HFFc6 (cell line): ENCODE data around the gene JMJD8. TPM values are rescaled to one million over a fixed set of nuclear protein-coding genes. Genes with fewer than 3 reads are reported as not detected.

Experiments used
- DNase-seq: peaks from one replicate; pipeline ENCODE4 v3.0.0-alpha.2; 2018
- H3K27ac Mint-ChIP-seq: 2 replicates; pipeline ENCODE4 v1.8.0; 2020; ENCODE audit warnings: mild to moderate bottlenecking, mixed read lengths
- H3K27me3 Mint-ChIP-seq: 2 replicates; pipeline ENCODE4 v1.8.0; 2021; ENCODE audit warnings: mild to moderate bottlenecking, moderate library complexity, mixed read lengths; ENCODE audit not compliant: insufficient read depth
- H3K36me3 Mint-ChIP-seq: 2 replicates; pipeline ENCODE4 v1.8.0; 2021; ENCODE audit warnings: low read depth, mixed read lengths
- H3K4me1 Mint-ChIP-seq: 2 replicates; pipeline ENCODE4 v1.8.0; 2020; ENCODE audit warnings: low read depth, mixed read lengths
- H3K4me3 Mint-ChIP-seq: 2 replicates; pipeline ENCODE4 v1.8.0; 2020; ENCODE audit warnings: mild to moderate bottlenecking, moderate library complexity, mixed read lengths
- H3K9me3 Mint-ChIP-seq: 2 replicates; pipeline ENCODE4 v1.8.0; 2020; ENCODE audit warnings: mild to moderate bottlenecking, mixed read lengths
- total RNA-seq, 6 experiments: library from RNA; stranded (reverse); fragmentation: NEBNext Ultra II Directional; extraction: Animal tissue kit (Norgen Biotek cat#: 25700); gene quantifications; 2 replicates in 1 of 6; 3 replicates in 5 of 6; pipeline ENCODE4 v1.2.3, GENCODE V29; 2021
- TF ChIP-seq, protein P1 (sequence below): fragments of 200-600 bp; sonication (generic); IDR thresholded peaks from 2 replicates; pipeline ENCODE4 v1.5.0; 2021; ENCODE audit warnings: antibody characterized with exemption, mild to moderate bottlenecking

Gene JMJD8
- total RNA-seq, 6 experiments from 2014 or later, result 7.6 to 10.6 (median 9.3) TPM

GRCh38 chr16:730666-731509, 46.8 kb upstream of the JMJD8 start:
- peaks cover 2% of the 10 kb centered on the region; the same call in 1 of the 2 replicates for H3K27me3 Mint-ChIP-seq
- H3K4me3 Mint-ChIP-seq, result no peak overlapping the region
- H3K4me1 Mint-ChIP-seq, result peaks cover 4% of the 10 kb centered on the region; the same call in 1 of the 2 replicates
- TF ChIP-seq, protein P1, sequence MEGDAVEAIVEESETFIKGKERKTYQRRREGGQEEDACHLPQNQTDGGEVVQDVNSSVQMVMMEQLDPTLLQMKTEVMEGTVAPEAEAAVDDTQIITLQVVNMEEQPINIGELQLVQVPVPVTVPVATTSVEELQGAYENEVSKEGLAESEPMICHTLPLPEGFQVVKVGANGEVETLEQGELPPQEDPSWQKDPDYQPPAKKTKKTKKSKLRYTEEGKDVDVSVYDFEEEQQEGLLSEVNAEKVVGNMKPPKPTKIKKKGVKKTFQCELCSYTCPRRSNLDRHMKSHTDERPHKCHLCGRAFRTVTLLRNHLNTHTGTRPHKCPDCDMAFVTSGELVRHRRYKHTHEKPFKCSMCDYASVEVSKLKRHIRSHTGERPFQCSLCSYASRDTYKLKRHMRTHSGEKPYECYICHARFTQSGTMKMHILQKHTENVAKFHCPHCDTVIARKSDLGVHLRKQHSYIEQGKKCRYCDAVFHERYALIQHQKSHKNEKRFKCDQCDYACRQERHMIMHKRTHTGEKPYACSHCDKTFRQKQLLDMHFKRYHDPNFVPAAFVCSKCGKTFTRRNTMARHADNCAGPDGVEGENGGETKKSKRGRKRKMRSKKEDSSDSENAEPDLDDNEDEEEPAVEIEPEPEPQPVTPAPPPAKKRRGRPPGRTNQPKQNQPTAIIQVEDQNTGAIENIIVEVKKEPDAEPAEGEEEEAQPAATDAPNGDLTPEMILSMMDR, result no peak
- DNase-seq, result no peak
- H3K36me3 Mint-ChIP-seq, result peaks cover under 1% of the 10 kb centered on the region; the same call in 1 of the 2 replicates
- H3K27ac Mint-ChIP-seq, result no peak overlapping the region
- H3K9me3 Mint-ChIP-seq, result no peaks in the 10 kb centered on the region

GRCh38 chr16:729768-730665, 45.9 kb upstream of the JMJD8 start:
- peaks cover 4% of the 10 kb centered on the region; the same call in 1 of the 2 replicates for H3K4me1 Mint-ChIP-seq
- DNase-seq, result no peak
- no peaks in the 10 kb centered on the region for H3K36me3 Mint-ChIP-seq
- H3K9me3 Mint-ChIP-seq, result no peaks in the 10 kb centered on the region
- TF ChIP-seq, protein P1, result no peak
- peaks cover 7% of the 10 kb centered on the region for H3K27me3 Mint-ChIP-seq
- H3K27ac Mint-ChIP-seq, result no peak overlapping the region
- no peak overlapping the region for H3K4me3 Mint-ChIP-seq

GRCh38 chr16:728890-729744, 45.0 kb upstream of the JMJD8 start:
- no peak for DNase-seq
- Mint-ChIP-seq H3K27ac (no peak overlapping the region), H3K9me3 (no peaks in the 10 kb centered on the region), H3K4me1 (peaks cover 4% of the 10 kb centered on the region; the same call in 1 of the 2 replicates), H3K27me3 (peaks cover 7% of the 10 kb centered on the region), H3K4me3 (0 out of 2 replicates have a peak overlapping the region, but pooled peaks have one; percentile 32), H3K36me3 (no peaks in the 10 kb centered on the region)
- TF ChIP-seq, protein P1, result no peak

DNA sequence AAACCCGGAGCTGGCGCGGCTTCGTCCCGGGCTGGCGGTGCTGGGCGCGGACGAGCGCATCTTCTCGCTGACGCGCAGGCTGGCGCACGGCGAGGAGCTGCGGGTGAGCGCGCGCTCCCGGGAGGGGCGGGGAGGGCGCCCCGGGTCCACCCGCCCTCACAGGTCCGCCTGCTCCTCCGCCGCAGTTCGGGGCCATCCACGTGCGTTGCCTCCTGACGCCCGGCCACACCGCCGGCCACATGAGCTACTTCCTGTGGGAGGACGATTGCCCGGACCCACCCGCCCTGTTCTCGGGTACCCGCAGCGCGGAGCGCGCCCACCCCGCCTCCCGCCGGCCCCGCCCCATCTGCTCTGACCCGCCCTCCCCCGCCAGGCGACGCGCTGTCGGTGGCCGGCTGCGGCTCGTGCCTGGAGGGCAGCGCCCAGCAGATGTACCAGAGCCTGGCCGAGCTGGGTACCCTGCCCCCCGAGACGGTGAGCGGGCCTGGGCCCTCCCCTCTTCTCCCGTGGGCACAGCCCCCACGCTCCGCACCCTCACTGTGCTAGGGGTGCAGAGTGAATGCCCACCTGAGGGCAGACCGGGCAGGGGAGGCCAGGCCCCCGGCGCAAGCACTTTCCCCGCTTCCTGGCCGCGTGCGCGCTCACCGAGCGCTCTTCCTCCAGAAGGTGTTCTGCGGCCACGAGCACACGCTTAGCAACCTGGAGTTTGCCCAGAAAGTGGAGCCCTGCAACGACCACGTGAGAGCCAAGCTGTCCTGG, 44.2 kb upstream of the JMJD8 start:
- no peak overlapping the region for H3K27ac Mint-ChIP-seq
- H3K4me1 Mint-ChIP-seq, result peaks cover 4% of the 10 kb centered on the region; the same call in 1 of the 2 replicates
- TF ChIP-seq, protein P1, result no peak
- H3K36me3 Mint-ChIP-seq, result no peaks in the 10 kb centered on the region
- peaks cover 7% of the 10 kb centered on the region for H3K27me3 Mint-ChIP-seq
- H3K9me3 Mint-ChIP-seq, result no peaks in the 10 kb centered on the region
- 0 out of 2 replicates have a peak overlapping the region, but pooled peaks have one; percentile 32 for H3K4me3 Mint-ChIP-seq
- peak; percentile 84 for DNase-seq
